ENCODE data around the gene FBXO48.

- TF ChIP-seq CTCF (IDR thresholded peaks at IDR 0.05) (no peak), REST (IDR thresholded peaks at IDR 0.05; ENCODE audit: low read depth, low read length) (no peak), GABPA (IDR thresholded peaks at IDR 0.05; ENCODE audit: low read depth) (no peak), POLR2AphosphoS5 (IDR thresholded peaks at IDR 0.05; ENCODE audit: low read depth, low read length) (no peak), EP300 (IDR thresholded peaks at IDR 0.05; ENCODE audit: borderline replicate concordance in 1 of 2, low read depth in 1 of 2, low read length in 1 of 2) (no peak), RAD21 (IDR thresholded peaks at IDR 0.05; ENCODE audit: low read length) (no peak), YY1 (IDR thresholded peaks at IDR 0.05; ENCODE audit: low read depth) (no peak), NFIC (IDR thresholded peaks at IDR 0.05; ENCODE audit: borderline replicate concordance) (no peak), NRF1 (IDR thresholded peaks at IDR 0.05; ENCODE audit: low read depth, low read length) (no peak), TCF12 (IDR thresholded peaks at IDR 0.05) (no peak), GATA2 (CRISPR knock-in tag; IDR thresholded peaks at IDR 0.05) (no peak), SMC3 (IDR thresholded peaks at IDR 0.05; ENCODE audit: low read depth, low read length) (no peak)
These were observed 5.8 kb upstream of the FBXO48 start for GRCh38 chr2:68472796-68473414.

Measured in SK-N-SH (cell line).